ENCODE data around the gene GLO1. TPM values are rescaled to one million over a fixed set of nuclear protein-coding genes. Genes with fewer than 3 reads are reported as not detected.

The GLO1 gene
- total RNA-seq, 1 experiment from 2014 or later, result 155 TPM

GRCh38 chr6:38724343-38724742, 21.4 kb upstream of the GLO1 start:
- Mint-ChIP-seq H3K27me3 (ENCODE audit: insufficient read depth, unreplicated experiment) (no peaks in the 10 kb centered on the region), H3K27ac (ENCODE audit: unreplicated experiment) (no peak overlapping the region), H3K9me3 (ENCODE audit: unreplicated experiment) (peaks cover 11% of the 10 kb centered on the region), H3K36me3 (ENCODE audit: insufficient read depth, unreplicated experiment) (no peaks in the 10 kb centered on the region), H3K4me1 (ENCODE audit: low read depth, unreplicated experiment) (peaks cover 7% of the 10 kb centered on the region), H3K4me3 (ENCODE audit: unreplicated experiment) (no peak overlapping the region)
- no peak overlapping the region for H3K4me3 ChIP-seq (ENCODE audit: low read depth, low read length)
- no peaks in the 10 kb centered on the region for H3K36me3 ChIP-seq (ENCODE audit: control insufficient read depth, insufficient read depth, low read length)
- BruUV-seq (replicated peaks), result no TSS peak
- intact Hi-C loops (cut with micrococcal nuclease; ENCODE audit: unreplicated experiment), result no loop called here
- no peaks in the 10 kb centered on the region for H3K9me3 ChIP-seq
- ChIA-PET POLR2A (no interaction called here), CTCF (no interaction called here)
- TF ChIP-seq CTCF (IDR thresholded peaks at IDR 0.05; ENCODE audit: insufficient read depth in 1 of 2, low read depth in 1 of 2, low read length in 1 of 2, severe bottlenecking in 1 of 2, unreplicated experiment in 1 of 2), result no peak
- no peaks in the 10 kb centered on the region for H3K4me1 ChIP-seq
- DNase-seq, result no peak
- no peaks in the 10 kb centered on the region for H3K27me3 ChIP-seq (replicated peaks; ENCODE audit: control insufficient read depth, insufficient read depth, low read length)

- Mint-ChIP-seq H3K27ac (ENCODE audit: unreplicated experiment) (no peak overlapping the region), H3K4me1 (ENCODE audit: low read depth, unreplicated experiment) (peaks cover 7% of the 10 kb centered on the region), H3K36me3 (ENCODE audit: insufficient read depth, unreplicated experiment) (no peaks in the 10 kb centered on the region), H3K9me3 (ENCODE audit: unreplicated experiment) (peaks cover 11% of the 10 kb centered on the region), H3K27me3 (ENCODE audit: insufficient read depth, unreplicated experiment) (peaks cover 2% of the 10 kb centered on the region), H3K4me3 (ENCODE audit: unreplicated experiment) (no peak overlapping the region)
- BruUV-seq (replicated peaks), result no TSS peak
- Histone ChIP-seq H3K27me3 (replicated peaks; ENCODE audit: control insufficient read depth, insufficient read depth, low read length) (no peaks in the 10 kb centered on the region), H3K4me1 (no peaks in the 10 kb centered on the region), H3K4me3 (ENCODE audit: low read depth, low read length) (no peak overlapping the region), H3K36me3 (ENCODE audit: control insufficient read depth, insufficient read depth, low read length) (no peaks in the 10 kb centered on the region), H3K9me3 (no peaks in the 10 kb centered on the region)
- no peak for TF ChIP-seq CTCF (IDR thresholded peaks at IDR 0.05; ENCODE audit: insufficient read depth in 1 of 2, low read depth in 1 of 2, low read length in 1 of 2, severe bottlenecking in 1 of 2, unreplicated experiment in 1 of 2)
- DNase-seq, result no peak
- intact Hi-C loops (cut with micrococcal nuclease; ENCODE audit: unreplicated experiment), result no loop called here
- ChIA-PET POLR2A (no interaction called here), CTCF (no interaction called here)
Measured at GRCh38 chr6:38723783-38724182, 20.8 kb upstream of the GLO1 start.

GRCh38 chr6:38722727-38723334, 19.9 kb upstream of the GLO1 start:
- CTCF ChIA-PET, result no interaction called here
- no peaks in the 10 kb centered on the region for H3K9me3 ChIP-seq

More at GRCh38 chr6:38722727-38723334, 19.9 kb upstream of the GLO1 start:
- H3K9me3 Mint-ChIP-seq (ENCODE audit: unreplicated experiment), result peaks cover 11% of the 10 kb centered on the region
- DNase-seq, result no peak
- Histone ChIP-seq H3K27me3 (replicated peaks; ENCODE audit: control insufficient read depth, insufficient read depth, low read length) (no peaks in the 10 kb centered on the region), H3K36me3 (ENCODE audit: control insufficient read depth, insufficient read depth, low read length) (no peaks in the 10 kb centered on the region), H3K4me1 (no peaks in the 10 kb centered on the region), H3K4me3 (ENCODE audit: low read depth, low read length) (no peak overlapping the region)
- H3K27me3 Mint-ChIP-seq (ENCODE audit: insufficient read depth, unreplicated experiment), result peaks cover 3% of the 10 kb centered on the region
- TF ChIP-seq CTCF (IDR thresholded peaks at IDR 0.05; ENCODE audit: insufficient read depth in 1 of 2, low read depth in 1 of 2, low read length in 1 of 2, severe bottlenecking in 1 of 2, unreplicated experiment in 1 of 2), result no peak
- no peak overlapping the region for H3K27ac Mint-ChIP-seq (ENCODE audit: unreplicated experiment)
- POLR2A ChIA-PET, result no interaction called here
- H3K36me3 Mint-ChIP-seq (ENCODE audit: insufficient read depth, unreplicated experiment), result no peaks in the 10 kb centered on the region
- BruUV-seq (replicated peaks), result no TSS peak
- no peak overlapping the region for H3K4me3 Mint-ChIP-seq (ENCODE audit: unreplicated experiment)
- intact Hi-C loops (cut with micrococcal nuclease; ENCODE audit: unreplicated experiment), result no loop called here
- peaks cover 7% of the 10 kb centered on the region for H3K4me1 Mint-ChIP-seq (ENCODE audit: low read depth, unreplicated experiment)

Data from Caco-2 (cell line).